ENCODE data around the gene RTBDN.

DNA sequence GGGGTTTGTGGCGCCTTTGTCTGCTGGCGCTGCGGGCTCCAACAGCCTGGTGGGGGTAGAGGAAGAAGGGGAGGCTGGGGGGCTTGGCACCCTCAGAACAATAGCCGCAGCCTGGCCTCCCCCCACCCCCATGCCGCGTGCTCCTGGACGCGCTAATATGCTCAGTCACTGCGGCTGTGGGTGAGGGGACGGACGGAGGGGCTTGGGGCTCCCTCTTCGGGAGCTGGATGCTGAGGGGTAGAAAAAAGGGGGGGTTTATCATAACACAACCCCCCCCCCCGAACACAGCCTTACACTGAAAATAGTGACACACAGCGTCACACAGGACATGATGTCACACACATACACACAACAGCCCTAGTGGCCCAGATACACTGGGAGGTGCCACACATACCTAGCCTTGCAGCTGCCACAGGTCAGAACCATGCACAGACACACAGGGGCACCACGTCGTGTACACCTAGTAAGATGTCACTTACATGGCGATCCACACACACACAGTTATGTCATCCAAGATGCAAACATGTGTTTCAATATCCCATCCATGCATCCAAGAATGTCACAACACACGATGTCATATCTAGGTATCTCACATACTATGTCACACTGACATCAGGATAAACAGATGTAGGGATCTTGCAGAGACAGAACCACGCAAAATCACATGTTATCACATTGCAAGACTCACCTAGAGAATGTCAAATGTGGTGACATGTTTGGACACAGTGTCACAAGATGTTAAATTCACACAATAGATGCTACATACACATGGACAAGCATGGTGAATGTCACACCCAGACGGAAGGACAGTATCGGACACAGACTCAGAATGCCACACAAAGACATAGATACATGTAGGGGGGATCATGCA, 4.7 kb upstream of the RTBDN start:
- no peak for TF ChIP-seq REST (IDR thresholded peaks at IDR 0.05; ENCODE audit: low read depth)
- no peak for TF ChIP-seq RAD21 (IDR thresholded peaks at IDR 0.05; ENCODE audit: low read depth)
- no peak for TF ChIP-seq CREB1 (IDR thresholded peaks at IDR 0.05; ENCODE audit: low read depth)
- TF ChIP-seq YY1 (IDR thresholded peaks at IDR 0.05; ENCODE audit: low read depth): no peak
- no peak for TF ChIP-seq EGR1 (IDR thresholded peaks at IDR 0.05)
- no peak for TF ChIP-seq FOXM1 (IDR thresholded peaks at IDR 0.05; ENCODE audit: borderline replicate concordance, low read depth)
- no peak; the same call in 1 of the 2 replicates for TF ChIP-seq MAX (IDR thresholded peaks at IDR 0.05)
- no peak for TF ChIP-seq EP300 (IDR thresholded peaks at IDR 0.05; ENCODE audit: borderline replicate concordance)
- TF ChIP-seq TAF1 (IDR thresholded peaks at IDR 0.05; ENCODE audit: low read depth): no peak
- no peak for TF ChIP-seq CEBPB (IDR thresholded peaks at IDR 0.05)
- TF ChIP-seq TCF12 (IDR thresholded peaks at IDR 0.05; ENCODE audit: low read depth): no peak
- TF ChIP-seq NFIC (IDR thresholded peaks at IDR 0.05): no peak
- TF ChIP-seq TEAD4 (IDR thresholded peaks at IDR 0.05): no peak
